HCT116 (cell line): ENCODE results near the gene ACLY. TPM values are rescaled to one million over a fixed set of nuclear protein-coding genes. Genes with fewer than 3 reads are reported as not detected.

Experiments used
- ATAC-seq: fragments of 200-7000 bp; cut with Tn5 transposase; 2 replicates; pipeline ENCODE4 v1.9.1; 2020; ENCODE audit warnings: mild to moderate bottlenecking, moderate library complexity
- BruUV-seq: library from RNA; stranded (reverse); fragments of 400-500 nt; replicated peaks from 2 replicates; lab custom pipeline; 2021; lab: Mats Ljungman, UMichigan
- CTCF ChIA-PET: fragments of 300-600 bp; sonication (Branson Sonifier 250); formaldehyde crosslinking; loops from one replicate; lab custom pipeline; 2021; ENCODE audit warnings: antibody characterized with exemption; lab: Charles Lee
- POLR2A ChIA-PET: fragments of 300-600, 350-600 bp; sonication (Branson Sonifier 250); formaldehyde crosslinking; loops from one replicate; lab custom pipeline; 2021; ENCODE audit warnings: antibody characterized with exemption; lab: Charles Lee
- RAD21 ChIA-PET, 2 experiments: fragments of 300-600 bp; sonication (Branson Sonifier 250); formaldehyde crosslinking; loops; one replicate each; lab custom pipeline; 2023; ENCODE audit warnings: low total read pairs in 2 of 2; ENCODE audit not compliant: uncharacterized antibody in 2 of 2, unreplicated experiment in 2 of 2, low non-redundant PET in 1 of 2; lab: Charles Lee
- DNase-seq: peaks from one replicate; pipeline ENCODE4 v3.0.0-alpha.2; 2010; ENCODE audit warnings: low read depth, low spot score
- H2AFZ ChIP-seq: fragments of 200-600 bp; shearing (Covaris generic), sonication (generic); 2 replicates; pipeline ENCODE4 v1.6.1; 2017; ENCODE audit warnings: low read depth, mixed run types, mixed read lengths, antibody characterized with exemption, low read length; ENCODE audit not compliant: poor library complexity, severe bottlenecking
- H3K27ac ChIP-seq: 2 replicates; pipeline ENCODE4 v1.5.1; 2012; ENCODE audit warnings: low read depth, low read length
- H3K27me3 ChIP-seq: fragments of 200-600 bp; sonication (generic); 2 replicates; pipeline ENCODE4 v1.6.1; 2016; ENCODE audit warnings: mixed run types, low read length, mixed read lengths; ENCODE audit not compliant: insufficient read depth
- H3K36me3 ChIP-seq, 2 experiments: fragments of 200-500 bp in 1 of 2; fragments of 200-600 bp in 1 of 2; sonication (Bioruptor generic) in 1 of 2; sonication (generic) in 1 of 2; 2 replicates each; pipeline versions ENCODE4 v1.5.1 to v1.6.1; 2014 to 2016; ENCODE audit warnings: low read length in 2 of 2, inconsistent platforms in 1 of 2, mixed read lengths in 1 of 2, mixed run types in 1 of 2; ENCODE audit not compliant: insufficient read depth in 2 of 2, control insufficient read depth in 1 of 2
- H3K4me1 ChIP-seq, 2 experiments: fragments of 200-600 bp in 1 of 2; sonication (generic) in 1 of 2; 2 replicates each; pipeline versions ENCODE4 v1.5.1 to v1.6.1; 2012 to 2017; ENCODE audit warnings: low read length in 2 of 2, inconsistent platforms in 1 of 2, mild to moderate bottlenecking in 1 of 2, mixed read lengths in 1 of 2, mixed run types in 1 of 2, moderate library complexity in 1 of 2; ENCODE audit not compliant: insufficient read depth in 2 of 2, control insufficient read depth in 1 of 2
- H3K4me2 ChIP-seq: fragments of 200-600 bp; sonication (generic); 2 replicates; pipeline ENCODE4 v1.6.1; 2017; ENCODE audit warnings: mixed run types, low read length, mixed read lengths
- H3K4me3 ChIP-seq, 2 experiments: fragments of 200-600 bp in 1 of 2; sonication (generic) in 1 of 2; replicated peaks in 1 of 2; 2 replicates each; pipeline ENCODE4 v1.5.1; 2011 to 2016; ENCODE audit warnings: low read length in 2 of 2, control low read depth in 1 of 2, low read depth in 1 of 2, mild to moderate bottlenecking in 1 of 2, mixed read lengths in 1 of 2, mixed run types in 1 of 2
- H3K79me2 ChIP-seq: fragments of 200-600 bp; sonication (generic); 2 replicates; pipeline ENCODE4 v1.6.1; 2017; ENCODE audit warnings: mild to moderate bottlenecking, mixed run types, low read length, moderate library complexity, mixed read lengths; ENCODE audit not compliant: insufficient read depth
- H3K9ac ChIP-seq: fragments of 200-600 bp; sonication (generic); 2 replicates; pipeline ENCODE4 v1.6.1; 2016; ENCODE audit warnings: low read length, mixed read lengths
- H3K9me2 ChIP-seq: fragments of 200-600 bp; sonication (generic), shearing (Covaris generic); 2 replicates; pipeline ENCODE4 v1.6.1; 2017; ENCODE audit warnings: mixed run types, mild to moderate bottlenecking, moderate library complexity; ENCODE audit not compliant: insufficient read depth
- H3K9me3 ChIP-seq, 2 experiments: fragments of 200-500 bp in 1 of 2; fragments of 200-600 bp in 1 of 2; sonication (Bioruptor generic) in 1 of 2; sonication (generic) in 1 of 2; 2 replicates each; pipeline ENCODE4 v1.6.1; 2014 to 2017; ENCODE audit warnings: low read length in 2 of 2, mixed read lengths in 2 of 2, inconsistent platforms in 1 of 2, low read depth in 1 of 2, mild to moderate bottlenecking in 1 of 2, mixed run types in 1 of 2, moderate library complexity in 1 of 2; ENCODE audit not compliant: control insufficient read depth in 1 of 2, insufficient read depth in 1 of 2
- H4K20me1 ChIP-seq: fragments of 200-600 bp; sonication (generic), shearing (Covaris generic); 2 replicates; pipeline ENCODE4 v1.6.1; 2017; ENCODE audit warnings: mixed run types, mild to moderate bottlenecking, moderate library complexity; ENCODE audit not compliant: insufficient read depth
- CBX3 ChIP-seq: IDR thresholded peaks from 2 replicates; pipeline ENCODE4 v1.6.1; 2012; ENCODE audit warnings: low read depth
- CEBPB ChIP-seq: IDR thresholded peaks from 2 replicates; pipeline ENCODE4 v1.6.1; 2012; ENCODE audit warnings: low read depth
- EZH2phosphoT487 ChIP-seq: fragments of 200-600 bp; IDR thresholded peaks from 2 replicates; pipeline ENCODE4 v1.6.1; 2018; ENCODE audit warnings: antibody characterized with exemption, borderline replicate concordance
- FOSL1 ChIP-seq: IDR thresholded peaks from 2 replicates; pipeline ENCODE4 v1.6.1; 2012; ENCODE audit warnings: low read depth
- JUND ChIP-seq: IDR thresholded peaks from 2 replicates; pipeline ENCODE4 v1.6.1; 2012
- REST ChIP-seq: IDR thresholded peaks from 2 replicates; pipeline ENCODE4 v1.6.1; 2012; ENCODE audit warnings: low read depth
- SP1 ChIP-seq: IDR thresholded peaks from 2 replicates; pipeline ENCODE4 v1.6.1; 2012; ENCODE audit warnings: low read depth
- TCF7L2 ChIP-seq: IDR thresholded peaks from 2 replicates; pipeline ENCODE4 v1.7.0; 2011; ENCODE audit warnings: borderline replicate concordance, inconsistent platforms; ENCODE audit not compliant: insufficient read depth, insufficient read length; ENCODE audit errors: extremely low read depth
- ZFX ChIP-seq: fragments of 450-650 bp; IDR thresholded peaks from 2 replicates; pipeline ENCODE4 v1.6.1; 2017
- intact Hi-C: fragments of 100-400 bp; cut with micrococcal nuclease; formaldehyde crosslinking; loops from 2 replicates; pipeline ENCODE4 v1.10.0; 2022
- total RNA-seq: library from RNA; stranded (reverse); gene quantifications from one replicate; pipeline ENCODE4 v1.2.1, GENCODE V29; 2021; ENCODE audit not compliant: unreplicated experiment
- TF ChIP-seq, protein P1 (sequence below): IDR thresholded peaks from 2 replicates; pipeline ENCODE4 v1.6.1; 2011; ENCODE audit warnings: mild to moderate bottlenecking, low read length, moderate library complexity; ENCODE audit not compliant: insufficient replicate concordance; ENCODE audit errors: extremely low read depth

The ACLY gene
- total RNA-seq, 1 experiment from 2014 or later = 222 TPM

DNA sequence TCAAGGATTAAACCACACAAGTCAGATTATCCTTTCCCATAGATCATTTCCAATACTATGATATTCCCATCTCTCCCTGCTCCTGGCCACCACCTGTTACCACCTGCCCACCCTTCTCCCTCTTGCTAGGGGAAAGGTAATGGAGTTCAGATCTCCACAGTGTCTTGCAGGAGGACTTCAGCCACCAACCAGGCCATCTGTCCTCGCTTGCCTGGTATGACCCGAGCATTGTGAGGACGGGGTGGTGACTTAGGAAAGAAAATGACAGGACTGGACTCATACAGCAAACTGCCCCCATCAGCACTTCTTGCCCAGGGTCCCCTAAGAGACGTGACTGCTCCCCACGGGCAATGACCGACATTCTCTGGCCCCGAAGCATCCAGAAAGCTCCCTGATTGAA is 95.2 kb downstream of the ACLY start:
- no TSS peak for BruUV-seq
- no peak for DNase-seq
- intact Hi-C loops = no loop called here
- TF ChIP-seq EZH2phosphoT487 = no peak
- TF ChIP-seq ZFX = no peak
- no peak for TF ChIP-seq FOSL1
- TF ChIP-seq, protein P1, sequence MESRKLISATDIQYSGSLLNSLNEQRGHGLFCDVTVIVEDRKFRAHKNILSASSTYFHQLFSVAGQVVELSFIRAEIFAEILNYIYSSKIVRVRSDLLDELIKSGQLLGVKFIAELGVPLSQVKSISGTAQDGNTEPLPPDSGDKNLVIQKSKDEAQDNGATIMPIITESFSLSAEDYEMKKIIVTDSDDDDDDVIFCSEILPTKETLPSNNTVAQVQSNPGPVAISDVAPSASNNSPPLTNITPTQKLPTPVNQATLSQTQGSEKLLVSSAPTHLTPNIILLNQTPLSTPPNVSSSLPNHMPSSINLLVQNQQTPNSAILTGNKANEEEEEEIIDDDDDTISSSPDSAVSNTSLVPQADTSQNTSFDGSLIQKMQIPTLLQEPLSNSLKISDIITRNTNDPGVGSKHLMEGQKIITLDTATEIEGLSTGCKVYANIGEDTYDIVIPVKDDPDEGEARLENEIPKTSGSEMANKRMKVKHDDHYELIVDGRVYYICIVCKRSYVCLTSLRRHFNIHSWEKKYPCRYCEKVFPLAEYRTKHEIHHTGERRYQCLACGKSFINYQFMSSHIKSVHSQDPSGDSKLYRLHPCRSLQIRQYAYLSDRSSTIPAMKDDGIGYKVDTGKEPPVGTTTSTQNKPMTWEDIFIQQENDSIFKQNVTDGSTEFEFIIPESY = no peak
- no peak for TF ChIP-seq TCF7L2
- TF ChIP-seq JUND = no peak
- no peak for TF ChIP-seq CEBPB
- no peak for TF ChIP-seq CBX3
- TF ChIP-seq REST = no peak
- no peak for TF ChIP-seq SP1
- TF ChIP-seq, all 23 proteins: peak for 0
- Histone ChIP-seq H3K9ac (no peak overlapping the region), H3K36me3 (peaks cover 7 to 13% of the 10 kb centered on the region in 2 experiments), H3K4me2 (no peak overlapping the region), H3K4me3 (no peak overlapping the region), H3K9me3 (no peaks in the 10 kb centered on the region), H3K9me2 (no peaks in the 10 kb centered on the region), H2AFZ (no peak overlapping the region), H3K27ac (no peak overlapping the region), H3K27me3 (no peaks in the 10 kb centered on the region), H3K79me2 (no peaks in the 10 kb centered on the region), H4K20me1 (no peaks in the 10 kb centered on the region), H3K4me1 (no peaks in the 10 kb centered on the region)
- ChIA-PET RAD21 (no interaction called here), CTCF (no interaction called here), POLR2A (no interaction called here)
- no peak; the same call in 1 of the 2 replicates for ATAC-seq
